HG02852 (cell line): Measurements from ENCODE around the gene MAP4K3.
"Not testable (repeated sequence)": the region's sequence is repeated elsewhere in the genome, so short reads cannot be mapped to it uniquely, and the experiment has no call there.

Experiments
- ATAC-seq: cut with Tn5 transposase; IDR thresholded peaks from one replicate; pipeline ENCODE4 v1.9.1; 2021; ENCODE audit warnings: mild to moderate bottlenecking, moderate library complexity; ENCODE audit not compliant: unreplicated experiment

Gene MAP4K3

DNA sequence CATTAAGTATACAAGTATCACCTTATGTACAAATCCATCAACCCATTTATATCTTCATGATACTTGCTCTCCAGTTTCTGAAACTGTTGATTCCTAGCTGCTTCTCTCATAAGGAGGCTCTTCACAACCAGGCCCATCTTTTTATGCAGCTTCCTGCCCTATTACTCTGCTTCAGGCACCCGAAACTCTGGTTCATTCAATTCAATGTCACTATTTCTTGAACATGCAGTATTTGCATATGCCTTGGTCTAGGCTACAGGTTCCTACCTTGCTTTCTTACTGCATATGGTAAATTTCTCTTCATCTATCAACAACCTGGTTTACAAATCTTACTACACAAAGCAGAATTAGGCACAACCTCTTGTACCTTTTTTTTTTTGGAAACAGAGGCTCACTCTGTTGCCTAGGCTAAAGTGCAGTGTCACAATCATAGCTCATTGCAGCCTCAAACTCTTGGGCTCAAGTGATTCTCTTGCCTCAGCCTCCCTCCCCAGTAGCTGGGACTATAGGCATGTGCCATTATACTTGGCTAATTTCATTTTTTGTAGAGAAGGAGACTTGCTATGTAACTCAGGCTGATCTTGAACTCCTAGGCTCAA is 190.6 kb downstream of the MAP4K3 start:
- ATAC-seq = no peak

DNA sequence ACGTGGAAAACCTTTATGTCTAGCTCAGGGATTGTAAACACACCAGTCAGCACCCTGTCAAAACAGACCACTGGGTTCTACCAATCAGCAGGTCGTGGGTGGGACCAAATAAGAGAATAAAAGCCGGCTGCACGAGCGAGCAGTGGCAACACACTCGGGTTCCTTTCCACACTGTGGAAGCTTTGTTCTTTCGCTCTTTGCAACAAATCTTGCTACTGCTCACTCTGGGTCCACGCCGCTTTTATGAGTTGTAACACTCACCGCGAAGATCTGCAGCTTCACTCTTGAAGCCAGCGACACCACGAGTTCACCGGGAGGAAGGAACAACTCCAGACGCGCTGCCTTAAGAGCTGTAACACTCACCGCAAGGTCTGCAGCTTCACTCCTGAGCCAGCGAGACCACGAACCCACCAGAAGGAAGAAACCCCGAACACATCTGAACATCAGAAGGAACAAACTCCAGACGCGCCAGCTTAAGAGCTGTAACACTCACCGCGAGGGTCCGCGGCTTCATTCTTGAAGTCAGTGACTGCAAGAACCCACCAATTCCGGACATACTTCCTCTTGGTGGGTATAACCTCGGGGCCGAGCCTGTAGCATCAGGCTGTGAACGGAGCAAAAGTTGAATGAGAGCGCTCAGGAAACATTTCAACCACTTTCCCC is 192.0 kb downstream of the MAP4K3 start:
- ATAC-seq = not testable (repeated sequence)

DNA sequence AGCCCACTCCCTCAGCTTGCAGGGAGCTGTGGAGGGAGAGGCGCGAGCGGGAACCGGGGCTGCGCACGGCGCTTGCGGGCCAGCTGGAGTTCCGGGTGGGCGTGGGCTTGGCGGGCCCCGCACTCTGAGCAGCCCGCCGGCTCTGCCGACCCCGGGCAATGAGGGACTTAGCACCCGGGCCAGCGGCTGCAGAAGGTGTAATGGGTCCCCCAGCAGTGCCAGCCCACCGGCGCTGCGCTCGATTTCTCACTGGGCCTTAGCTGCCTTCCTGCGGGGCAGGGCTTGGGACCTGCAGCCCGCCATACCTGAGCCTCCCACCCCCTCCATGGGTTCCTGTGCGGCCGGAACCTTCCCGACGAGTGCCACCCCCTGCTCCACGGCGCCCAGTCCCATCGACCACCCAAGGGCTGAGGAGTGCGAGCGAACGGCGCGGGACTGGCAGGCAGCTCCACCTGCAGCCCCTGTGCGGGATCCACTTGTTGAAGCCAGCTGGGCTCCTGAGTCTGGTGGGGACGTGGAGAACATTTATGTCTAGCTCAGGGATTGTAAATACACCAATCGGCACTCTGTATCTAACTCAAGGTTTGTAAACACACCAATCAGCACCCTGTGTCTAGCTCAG is 192.7 kb downstream of the MAP4K3 start:
- ATAC-seq = not testable (repeated sequence)

DNA sequence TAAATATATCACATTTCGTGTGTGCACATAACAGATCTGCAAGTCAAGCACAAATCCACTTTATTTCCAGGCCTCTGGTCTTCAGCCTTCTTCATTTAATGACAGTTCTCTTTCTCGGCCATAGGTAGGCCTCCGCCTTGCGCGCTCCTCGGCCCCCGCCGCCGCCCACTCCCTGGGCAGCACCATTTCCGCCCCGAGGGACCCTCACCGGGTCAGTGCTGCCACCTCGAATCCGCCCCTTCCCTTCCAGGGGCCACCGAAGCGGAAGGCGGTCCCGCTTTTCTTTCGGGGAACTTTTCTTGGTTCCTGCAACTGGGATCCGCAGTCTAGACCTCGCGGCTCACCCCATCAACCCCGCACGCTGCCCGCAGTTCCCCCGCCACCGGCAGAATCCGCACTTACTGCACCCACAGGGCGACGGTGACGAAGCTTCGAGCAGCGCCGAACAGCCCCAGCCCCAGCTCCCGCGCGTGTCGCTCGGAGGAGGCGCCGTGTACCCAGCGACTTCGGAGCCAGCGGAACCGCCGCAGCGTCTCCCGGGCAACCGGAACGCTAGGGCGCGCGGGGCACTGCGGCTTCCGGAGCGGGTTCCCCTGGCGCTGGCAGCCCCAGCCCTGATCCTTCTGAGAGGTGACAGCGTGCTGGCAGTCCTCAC is 193.5 kb downstream of the MAP4K3 start, which contains the start of gene CDKL4:
TSS of gene CDKL4 (minus strand) at position 502 of the 655 bp plus-strand sequence.
- ATAC-seq = no peak

DNA sequence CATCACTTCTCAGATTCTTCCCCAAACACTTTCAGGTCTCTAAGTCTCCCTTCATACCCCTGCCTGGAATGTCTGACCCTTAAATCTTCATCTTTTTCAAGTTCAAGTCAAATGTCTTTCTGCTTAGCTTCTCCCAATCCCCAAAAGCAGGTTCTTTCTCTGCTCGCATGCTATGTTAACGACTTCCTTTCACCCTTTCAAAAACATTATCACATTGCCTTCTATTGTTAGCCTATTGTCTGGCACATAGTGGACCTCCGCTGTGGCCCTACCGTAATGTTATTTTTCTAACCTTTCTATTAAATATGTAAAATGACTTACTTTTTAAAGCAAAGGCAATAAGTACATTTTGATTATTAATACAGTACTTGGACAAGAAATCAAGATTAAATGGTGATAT is 195.5 kb downstream of the MAP4K3 start:
- ATAC-seq = no peak

DNA sequence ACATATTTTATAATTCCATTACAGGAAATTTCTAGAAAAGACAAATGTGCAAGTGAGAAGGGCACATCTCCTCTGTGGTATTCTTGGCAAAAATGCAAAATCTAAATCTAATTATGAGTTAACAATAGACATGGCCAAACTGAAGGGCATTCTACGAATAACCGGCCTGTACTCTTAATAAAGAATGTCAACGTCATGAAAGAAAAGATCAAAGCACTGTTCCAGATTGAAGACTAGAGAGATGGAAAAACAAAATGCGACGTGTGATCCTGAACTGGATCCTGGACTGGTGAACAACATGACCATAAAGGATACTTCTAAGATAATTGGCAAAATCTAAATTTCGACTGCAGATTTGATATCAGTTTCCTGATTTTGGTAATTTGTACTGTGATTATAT is 196.3 kb downstream of the MAP4K3 start:
- ATAC-seq = no peak

DNA sequence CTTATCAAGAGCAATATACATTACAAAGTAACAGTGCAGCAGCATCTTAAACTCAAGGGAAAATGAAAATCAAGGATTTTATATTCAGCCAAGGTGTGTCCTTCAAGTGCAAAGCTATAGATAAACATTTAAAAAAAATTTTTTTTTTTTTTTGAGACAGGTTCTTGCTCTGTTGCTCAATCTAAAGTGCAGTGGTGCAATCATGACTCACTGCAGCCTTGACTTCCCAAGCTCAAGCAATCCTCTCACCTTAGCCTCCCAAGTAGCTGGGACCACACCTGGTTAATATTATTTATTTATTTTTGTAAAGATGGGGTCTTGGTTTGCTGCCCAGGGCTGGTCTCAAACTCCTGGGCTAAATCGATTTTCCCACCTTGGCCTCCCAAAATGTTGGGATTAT is 202.3 kb downstream of the MAP4K3 start:
- ATAC-seq = no peak

DNA sequence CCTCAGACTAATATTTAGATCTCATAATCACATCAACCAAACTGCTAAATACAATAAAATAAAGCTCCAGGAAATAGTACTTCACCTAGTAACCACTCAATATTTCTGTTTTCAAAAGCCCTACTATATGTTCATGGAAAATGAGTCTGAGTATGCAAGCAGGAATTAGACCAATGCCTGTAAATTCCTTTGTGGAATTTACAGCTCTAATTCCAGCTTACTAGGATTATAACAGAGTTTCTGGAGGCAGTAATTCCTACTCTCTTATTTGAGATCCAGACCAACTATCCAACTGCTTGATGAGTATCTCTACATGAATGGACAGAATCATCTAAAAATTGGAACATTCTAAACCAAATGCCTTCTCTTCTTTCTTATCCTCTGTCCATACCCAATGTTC is 204.9 kb downstream of the MAP4K3 start:
- ATAC-seq = no peak

DNA sequence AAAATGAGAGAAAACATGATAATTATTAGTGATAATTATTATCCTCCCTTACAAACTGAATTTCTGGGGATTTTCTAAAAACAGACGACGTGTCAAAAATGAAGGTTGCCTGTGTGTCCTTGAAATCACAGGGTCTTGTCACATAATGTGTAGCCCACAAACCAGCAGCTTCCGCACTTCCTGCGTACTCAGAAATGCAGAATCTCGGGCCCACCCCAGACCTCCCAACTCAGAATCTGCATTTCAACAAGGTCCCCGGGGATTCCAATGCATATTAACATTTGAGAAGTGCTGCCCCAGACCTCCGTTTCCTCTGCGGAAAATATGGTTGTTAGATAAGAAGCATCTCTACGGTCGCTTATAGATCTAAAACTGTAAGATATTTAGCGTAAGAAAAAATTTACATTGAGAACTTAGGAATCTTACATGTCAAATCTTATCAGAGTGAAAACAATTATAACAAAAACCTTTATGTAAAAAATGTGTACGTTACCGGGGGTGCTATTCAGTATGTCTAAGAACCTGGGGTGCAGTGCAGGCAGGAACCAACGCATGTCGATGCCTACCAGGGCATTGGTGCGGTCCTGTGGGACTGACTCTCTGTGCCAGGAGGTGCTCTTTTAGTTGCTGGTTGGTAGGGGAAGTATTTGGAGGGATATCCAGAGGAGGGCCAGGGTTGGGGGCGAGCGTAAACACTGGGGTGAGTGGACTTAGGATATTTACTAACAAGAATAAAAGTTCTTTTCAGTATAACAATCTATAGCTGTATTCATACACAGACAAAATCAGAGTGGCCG is 208.5 kb downstream of the MAP4K3 start:
- peak; percentile 18 for ATAC-seq

DNA sequence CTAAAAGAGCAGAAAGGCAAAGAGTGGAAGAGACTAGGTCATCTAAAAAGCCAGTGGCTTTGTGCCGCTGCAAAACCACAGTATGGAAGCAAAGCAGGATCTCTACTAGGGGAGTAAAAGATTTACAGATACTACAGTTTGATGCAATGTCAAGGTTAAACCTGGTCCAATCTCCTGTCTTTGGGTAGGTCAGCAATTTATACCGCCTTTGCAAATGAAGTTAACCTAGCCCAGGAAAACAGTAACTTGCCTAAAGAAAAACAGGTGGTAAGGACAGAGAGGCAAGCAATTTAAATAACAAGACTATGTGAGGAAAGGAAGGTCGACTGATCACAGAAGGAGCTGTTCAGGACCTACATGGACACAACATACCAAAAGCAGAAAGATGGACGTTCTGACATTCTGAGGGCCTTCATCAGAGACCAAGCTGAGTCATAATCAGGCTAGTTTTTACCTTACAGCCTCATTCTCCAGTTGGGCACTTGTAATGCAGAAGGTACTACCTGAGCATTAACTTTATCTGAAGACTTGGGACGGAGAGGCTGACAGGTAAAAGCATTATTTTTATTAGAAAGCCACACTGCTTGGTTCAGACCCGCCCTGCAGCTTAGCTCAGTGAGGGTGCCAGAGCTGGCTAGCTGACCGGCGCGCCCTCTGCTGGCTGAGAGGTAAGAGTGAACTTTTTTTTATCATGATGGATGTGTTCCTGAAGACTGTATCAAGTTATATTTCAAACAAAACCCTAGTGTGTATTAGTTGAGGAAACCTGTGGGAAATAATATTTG is 209.3 kb downstream of the MAP4K3 start:
- peak; percentile 67 for ATAC-seq

DNA sequence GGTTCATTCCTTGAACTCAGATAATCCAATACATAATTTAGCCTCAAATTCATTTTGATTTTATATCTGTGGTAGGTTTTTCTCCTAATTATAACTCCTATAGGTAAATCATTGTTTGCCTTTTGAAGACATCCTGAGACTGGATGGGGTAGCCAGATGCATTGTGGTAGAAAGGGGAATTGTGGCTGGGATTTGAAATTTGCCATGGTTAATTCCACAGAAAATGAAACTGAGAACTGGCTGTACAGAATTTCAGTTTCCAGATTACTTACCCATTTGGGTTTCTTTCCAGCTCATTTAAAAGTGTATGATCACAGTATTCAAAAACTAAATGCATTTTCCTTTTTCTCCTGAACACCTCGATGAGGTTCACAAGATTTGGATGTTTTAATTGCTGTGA is 211.5 kb downstream of the MAP4K3 start:
- no peak for ATAC-seq

DNA sequence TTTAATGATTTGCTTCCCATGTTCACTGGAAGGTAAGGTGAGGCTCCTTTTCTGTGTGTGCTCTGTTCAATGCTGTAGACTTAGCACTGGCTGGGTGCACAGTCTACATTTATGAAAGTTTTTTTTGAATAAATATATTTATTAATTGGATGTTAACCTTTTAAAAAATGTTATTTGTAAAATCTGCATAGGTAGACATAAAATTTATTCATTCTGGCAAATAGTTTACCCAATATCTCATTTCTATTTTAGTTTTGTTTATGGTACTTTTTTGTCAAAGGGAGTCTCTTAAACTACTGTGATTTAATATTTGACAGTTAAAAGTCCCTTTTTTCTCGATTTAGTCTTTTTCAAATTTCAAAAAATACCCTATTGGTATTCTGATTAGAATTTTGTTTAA is 213.2 kb downstream of the MAP4K3 start:
- ATAC-seq = no peak

DNA sequence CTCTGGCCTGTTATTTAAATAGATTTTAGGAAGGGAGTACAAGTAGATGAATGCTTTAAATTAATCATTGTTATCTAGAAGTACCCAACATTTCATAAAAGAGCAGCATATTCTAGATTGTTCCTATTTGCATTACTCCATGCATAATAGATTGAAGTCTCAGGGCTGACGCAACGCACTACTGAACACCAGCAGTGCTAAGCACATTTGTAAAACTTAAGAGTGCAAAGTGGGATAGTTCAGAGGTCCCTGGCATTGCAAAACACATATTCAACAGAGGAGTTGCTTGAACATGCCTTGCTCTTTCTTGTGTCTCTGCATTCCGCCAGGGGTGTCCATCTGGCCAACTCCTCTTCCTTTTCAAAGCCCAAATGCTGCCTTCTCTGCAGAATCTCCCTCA is 215.6 kb downstream of the MAP4K3 start:
- no peak for ATAC-seq

DNA sequence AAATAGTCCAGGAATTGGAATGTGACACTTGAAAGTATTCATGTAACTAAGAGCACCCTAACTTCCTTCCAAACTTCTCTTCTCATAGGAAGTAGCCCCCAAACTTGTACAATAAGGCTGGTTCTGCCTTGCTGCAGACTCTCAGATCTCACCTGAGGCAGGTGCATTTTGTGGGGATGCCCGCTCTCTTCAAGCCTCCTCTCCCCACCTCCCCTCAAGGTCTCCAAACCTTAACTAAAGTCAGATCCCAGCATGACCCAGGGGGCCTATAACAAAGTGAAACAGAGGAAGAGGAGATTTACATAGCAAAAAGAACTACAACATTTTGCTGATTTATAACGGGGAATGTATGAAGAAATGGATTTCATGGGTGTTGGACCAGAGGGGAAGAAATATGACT is 216.9 kb downstream of the MAP4K3 start:
- ATAC-seq = no peak

DNA sequence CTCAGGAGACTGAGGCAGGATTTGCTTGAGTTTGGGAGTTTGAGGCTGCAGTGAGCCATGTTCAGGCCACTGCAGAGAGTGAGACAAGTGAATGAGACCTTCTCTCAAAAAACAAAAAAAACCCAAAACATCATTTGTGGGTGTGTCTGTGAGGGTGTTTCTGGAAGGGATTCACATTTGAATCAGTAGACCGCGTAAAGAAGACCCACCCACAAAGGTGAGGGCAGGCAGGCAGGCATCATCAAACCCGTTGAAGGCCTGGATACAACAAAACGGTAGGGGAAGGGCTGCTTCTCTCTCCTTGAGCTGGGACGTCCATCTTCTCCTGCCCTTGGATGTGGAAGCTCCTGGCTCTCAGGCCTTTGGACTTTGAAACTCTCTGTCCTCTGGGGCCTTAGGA is 218.7 kb downstream of the MAP4K3 start:
- ATAC-seq = no peak

DNA sequence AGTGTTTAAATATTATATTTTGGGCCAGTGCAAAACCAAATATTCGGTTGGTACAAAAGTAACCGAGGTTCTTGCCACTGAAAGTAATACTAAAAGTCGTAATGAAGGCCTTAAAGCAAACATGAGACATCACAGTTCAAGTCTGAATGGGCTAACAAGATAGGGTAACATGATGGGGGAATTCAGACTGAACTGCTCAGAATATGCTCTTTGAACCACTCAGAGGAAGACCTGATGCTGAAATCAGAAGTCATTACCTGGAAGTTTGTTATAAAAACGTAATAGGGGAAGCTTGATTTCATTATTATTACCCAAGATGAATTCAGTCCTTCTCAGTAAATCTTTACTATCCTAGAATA is 219.9 kb downstream of the MAP4K3 start:
- ATAC-seq = peak; percentile 50

DNA sequence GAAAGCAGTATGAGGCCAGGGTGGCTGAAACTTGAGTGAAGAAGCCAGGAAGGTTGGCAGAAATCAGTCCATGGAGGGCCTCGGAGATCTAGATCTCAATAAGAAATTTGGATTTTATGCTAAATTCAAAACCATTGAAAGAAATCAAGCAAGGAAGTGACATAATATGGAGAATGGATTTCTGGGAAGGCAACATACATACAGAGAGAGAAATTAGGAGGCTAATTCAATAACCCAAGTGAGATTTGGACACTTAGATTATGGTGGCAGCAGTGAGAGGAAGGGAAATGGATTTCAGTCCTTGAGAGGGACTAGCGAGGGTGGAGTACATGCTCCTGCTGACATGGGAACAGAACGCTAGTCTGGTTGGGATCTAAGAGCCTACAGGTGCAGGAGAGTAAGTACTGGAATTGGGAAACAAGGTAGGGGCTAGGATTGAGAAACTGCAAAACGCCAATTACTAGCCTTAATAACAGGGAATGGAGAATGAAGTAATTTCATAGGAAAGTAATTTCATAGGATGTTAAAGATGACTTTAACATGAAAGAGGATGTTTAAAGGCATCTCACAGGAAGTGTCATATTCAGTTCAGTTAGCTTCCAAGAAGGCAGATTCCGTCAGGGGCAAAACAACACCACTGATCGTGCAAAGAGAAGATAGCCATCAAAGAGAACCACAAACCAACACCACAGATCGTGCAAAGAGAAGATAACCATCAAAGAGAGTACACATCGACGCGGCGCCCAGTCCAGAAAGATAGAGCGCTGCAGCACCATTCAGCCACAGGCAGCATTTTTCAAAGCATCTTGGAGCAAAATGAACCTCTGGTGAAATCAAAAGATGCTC is 220.5 kb downstream of the MAP4K3 start:
- peak; percentile 80 for ATAC-seq

DNA sequence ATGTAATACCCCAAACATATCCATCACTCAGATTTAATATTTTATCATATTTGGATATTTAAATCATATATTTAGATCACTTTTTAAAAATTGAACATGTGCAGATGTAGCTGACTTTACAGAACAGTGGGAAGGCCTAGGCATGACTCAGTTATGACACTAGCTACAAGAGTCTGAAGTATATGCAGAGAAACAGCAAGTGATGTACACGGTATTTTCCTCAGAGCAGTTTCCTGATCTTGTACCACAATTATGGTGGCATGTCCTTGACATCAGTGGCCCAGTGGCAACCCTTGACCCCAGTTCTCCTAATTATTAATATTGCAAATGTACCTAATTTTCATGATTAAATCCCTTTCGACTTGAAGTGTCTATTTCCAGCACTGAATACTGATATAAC is 221.5 kb downstream of the MAP4K3 start:
- ATAC-seq = no peak

DNA sequence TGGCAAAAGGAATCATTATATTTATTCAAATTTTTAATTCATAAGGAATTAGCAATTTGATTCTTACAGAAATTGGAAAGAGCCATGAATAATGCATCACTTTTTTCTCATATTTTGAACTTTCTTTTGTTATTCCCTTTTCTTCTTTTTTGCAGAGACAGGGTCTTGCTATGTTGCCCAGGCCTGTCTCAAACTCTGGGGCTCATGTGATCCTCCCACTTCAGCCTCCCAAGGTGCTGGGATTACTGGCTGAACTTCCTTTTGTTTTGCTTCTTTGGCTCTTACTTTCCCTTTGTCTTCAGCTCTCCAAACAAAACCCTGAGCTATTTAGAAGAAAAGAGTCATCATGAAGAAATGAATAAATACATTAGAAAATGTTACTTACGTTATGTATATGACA is 224.1 kb downstream of the MAP4K3 start:
- ATAC-seq = no peak

DNA sequence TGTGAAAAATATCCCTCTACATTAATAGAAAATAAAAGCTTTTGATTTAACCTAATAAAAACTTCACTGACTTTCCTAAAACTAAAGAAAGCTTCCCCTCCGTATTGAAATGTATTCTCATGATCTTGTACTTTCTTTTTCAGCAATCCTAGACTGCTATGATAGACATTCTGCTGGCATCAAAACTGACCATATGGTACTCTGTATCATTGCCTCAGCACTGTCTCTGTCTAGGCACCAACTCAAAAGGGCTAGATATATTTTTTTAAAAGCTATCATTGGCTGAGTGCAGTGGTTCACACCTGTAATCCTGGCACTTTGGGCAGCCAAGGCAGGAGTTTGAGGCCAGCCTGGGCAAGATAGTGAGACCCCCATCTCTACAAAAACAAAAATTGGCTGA is 226.2 kb downstream of the MAP4K3 start:
- no peak for ATAC-seq
